ENCODE measurements around the gene COX5A.

Gene COX5A

GRCh38 chr15:74937590-74938371 lies at the start of gene COX5A:
Gene COX5A, minus strand, starts transcription at chr15:74938073. Its CDS starts 59 bp downstream, at chr15:74938014.
- peak; percentile 75 for DNase-seq

- no peak for DNase-seq
These were observed 45.9 kb upstream of the COX5A start for GRCh38 chr15:74983725-74984231.

GRCh38 chr15:74982183-74982582 lies 44.3 kb upstream of the COX5A start:
- no peak for DNase-seq

- peak; percentile 18 for DNase-seq
These were observed 40.6 kb upstream of the COX5A start for GRCh38 chr15:74978503-74978902.

- no peak for DNase-seq
These were observed 40.2 kb upstream of the COX5A start for GRCh38 chr15:74978077-74978476.

DNA sequence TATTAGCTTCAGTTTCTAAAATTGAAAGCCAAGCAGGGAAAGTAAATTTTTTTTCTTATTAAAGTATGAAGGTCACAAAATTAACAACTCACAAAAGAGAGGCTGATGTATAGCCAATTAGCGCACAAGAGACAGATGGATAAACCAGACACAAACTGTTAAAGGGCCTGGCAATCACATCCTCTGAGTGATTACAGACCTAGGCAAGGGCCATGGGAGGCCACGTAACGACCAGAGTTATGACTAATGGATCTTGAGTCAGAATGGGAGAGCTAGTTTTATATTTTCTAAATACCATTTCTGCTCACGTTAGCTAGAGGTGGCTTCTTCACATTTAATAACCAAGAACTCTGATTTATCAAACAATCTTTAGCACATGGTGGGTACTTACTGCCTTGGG lies 39.7 kb upstream of the COX5A start:
- DNase-seq = no peak

DNA sequence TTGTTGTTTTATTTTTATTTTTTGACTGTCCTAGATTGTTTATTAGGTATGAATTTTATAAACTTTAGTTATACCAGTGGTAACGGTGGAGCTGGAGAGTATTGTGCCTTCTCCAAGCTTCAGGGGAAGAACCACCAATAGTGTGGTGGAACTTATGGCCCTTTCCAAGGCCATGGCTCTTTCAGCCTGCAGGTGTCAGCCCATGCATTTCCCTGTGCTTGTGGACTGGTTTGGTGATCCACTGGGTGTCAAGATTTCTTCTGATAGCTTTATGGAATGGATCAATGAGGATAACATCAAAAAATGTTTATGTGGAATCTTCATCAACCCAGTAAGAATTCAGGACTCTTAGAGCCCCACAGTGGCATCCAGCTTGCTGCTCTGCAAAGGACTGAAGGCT lies 38.3 kb upstream of the COX5A start:
- DNase-seq = no peak

GRCh38 chr15:74967670-74968069 lies 29.8 kb upstream of the COX5A start:
- no peak for DNase-seq

GRCh38 chr15:74964794-74965193 lies 26.9 kb upstream of the COX5A start:
- DNase-seq = no peak

DNA sequence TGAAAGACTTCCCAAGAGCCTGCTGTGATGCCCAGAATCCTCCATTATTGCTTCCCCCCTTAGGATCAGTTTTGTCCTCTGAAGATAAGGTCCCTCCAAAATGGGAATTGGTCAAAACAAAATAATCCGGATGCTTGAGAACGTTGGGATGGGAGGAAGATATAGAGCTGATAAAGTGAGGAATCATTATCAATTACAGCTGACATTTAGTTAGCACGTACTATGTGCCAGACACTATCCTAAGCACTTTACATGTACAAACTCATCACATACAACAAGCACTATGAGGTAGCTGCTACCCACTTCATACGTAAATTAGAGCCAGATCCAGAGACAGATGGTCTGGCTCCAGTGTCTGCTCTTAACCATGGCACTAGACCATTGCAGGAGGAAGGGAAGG lies 25.3 kb upstream of the COX5A start:
- no peak for DNase-seq

DNA sequence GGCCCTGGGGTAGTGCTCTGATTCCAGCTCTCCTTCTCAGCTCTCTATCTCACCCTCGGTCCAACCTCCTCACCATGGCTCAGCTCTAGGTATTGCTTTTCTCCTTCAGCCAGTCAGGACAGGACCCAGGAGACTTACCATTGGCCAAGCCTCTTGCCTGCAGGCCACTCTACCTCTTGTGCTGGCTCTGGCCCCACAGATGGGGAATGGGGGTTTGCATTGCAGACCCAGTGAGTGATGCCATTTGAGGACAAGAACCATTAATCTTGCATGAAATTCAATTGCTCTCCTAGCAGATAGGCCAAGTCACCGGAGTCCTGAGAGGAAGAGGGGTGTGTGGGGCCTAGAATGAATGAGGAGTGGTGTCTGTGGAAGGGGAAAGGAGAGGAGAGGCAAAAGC lies 24.8 kb upstream of the COX5A start:
- DNase-seq = no peak

GRCh38 chr15:74962219-74962618 lies 24.3 kb upstream of the COX5A start:
- no peak for DNase-seq

DNA sequence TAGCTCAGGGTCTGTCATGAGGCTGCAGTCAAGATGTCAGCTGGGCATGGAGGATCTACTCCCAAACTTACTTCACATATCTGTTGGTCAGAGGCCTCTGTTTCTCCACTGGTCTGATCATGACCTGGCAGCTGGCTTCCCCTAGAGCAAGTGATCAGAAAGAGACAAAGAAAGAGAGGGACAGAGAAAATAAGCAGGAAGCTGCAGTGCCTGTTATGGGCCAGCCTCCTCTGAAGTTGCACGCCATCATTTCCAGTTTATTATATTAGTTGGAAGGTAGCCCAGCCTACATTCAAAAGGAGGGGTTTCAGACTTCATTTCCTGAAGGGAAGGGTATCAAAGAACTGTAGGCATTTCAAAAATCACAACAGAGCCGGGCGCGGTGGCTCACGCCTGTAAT lies 23.7 kb upstream of the COX5A start:
- no peak for DNase-seq

GRCh38 chr15:74960995-74961588 lies 23.2 kb upstream of the COX5A start:
- DNase-seq = no peak

DNA sequence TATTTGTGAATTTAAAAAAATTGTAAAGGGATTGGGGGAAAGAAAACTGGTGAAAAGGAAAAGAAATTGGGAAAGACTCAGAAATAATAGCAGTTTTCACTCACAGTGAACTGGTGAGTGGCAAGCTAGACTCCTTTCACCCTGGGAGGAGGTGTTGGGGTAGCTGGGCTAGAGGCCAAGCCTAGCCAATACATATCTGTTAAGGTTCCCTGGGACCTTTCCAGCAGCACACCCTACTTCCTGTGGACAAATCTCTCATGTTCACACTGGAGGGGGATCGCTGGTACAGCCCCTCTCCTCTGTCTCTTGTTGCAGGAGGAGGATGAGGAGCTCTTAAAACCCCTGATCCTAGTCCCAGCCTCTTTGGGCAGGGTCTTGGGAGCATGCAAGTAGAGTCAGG lies 22.4 kb upstream of the COX5A start:
- no peak for DNase-seq

DNA sequence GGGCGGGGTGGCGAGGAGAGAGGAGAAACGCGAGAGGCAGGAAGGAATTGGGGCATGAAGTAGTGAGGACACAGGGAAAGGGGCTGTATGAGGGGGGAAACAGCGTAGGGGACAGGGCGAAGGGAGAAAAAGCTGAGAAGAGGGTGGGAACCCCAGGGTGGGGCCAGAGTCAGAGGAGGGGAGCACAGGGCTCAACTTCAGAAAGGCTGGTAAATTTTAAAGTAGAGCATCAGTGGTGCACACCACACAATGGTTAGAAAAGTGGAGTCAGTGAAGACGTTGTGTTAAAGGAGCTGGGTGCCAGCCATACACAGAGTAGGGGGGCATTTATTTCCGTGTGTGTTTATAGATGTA lies 21.7 kb upstream of the COX5A start:
- no peak for DNase-seq

GRCh38 chr15:74958908-74959585 lies 21.2 kb upstream of the COX5A start:
- no peak for DNase-seq

DNA sequence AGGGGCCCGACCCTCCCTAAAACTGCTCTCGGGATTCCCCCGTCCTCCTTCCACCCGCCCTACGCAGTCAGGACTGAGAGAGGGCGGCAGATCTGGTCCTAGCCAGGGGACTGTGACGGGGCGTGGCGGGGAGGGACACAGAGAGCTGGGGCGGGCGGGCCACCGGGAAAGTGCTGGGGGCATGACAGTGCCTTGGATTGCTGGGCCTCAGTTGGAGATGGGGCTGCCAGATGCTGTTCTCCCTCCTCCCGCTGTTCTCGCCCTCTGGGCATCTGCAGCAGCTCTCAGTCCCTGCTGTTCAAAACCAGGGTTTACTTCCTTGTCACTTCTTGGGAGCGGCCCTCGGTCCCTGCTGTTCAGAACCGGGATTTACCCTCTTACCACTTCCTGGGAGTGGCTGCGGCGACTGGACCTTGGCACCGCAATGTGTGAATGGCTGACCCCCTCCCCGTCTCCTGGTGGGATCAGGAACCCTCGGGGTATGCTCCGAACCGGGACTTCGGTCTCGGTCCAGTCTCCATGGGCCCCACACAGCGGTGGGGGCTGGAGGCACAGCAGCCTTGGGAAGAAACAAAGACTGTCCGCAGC lies 20.5 kb upstream of the COX5A start:
- DNase-seq = no peak

DNA sequence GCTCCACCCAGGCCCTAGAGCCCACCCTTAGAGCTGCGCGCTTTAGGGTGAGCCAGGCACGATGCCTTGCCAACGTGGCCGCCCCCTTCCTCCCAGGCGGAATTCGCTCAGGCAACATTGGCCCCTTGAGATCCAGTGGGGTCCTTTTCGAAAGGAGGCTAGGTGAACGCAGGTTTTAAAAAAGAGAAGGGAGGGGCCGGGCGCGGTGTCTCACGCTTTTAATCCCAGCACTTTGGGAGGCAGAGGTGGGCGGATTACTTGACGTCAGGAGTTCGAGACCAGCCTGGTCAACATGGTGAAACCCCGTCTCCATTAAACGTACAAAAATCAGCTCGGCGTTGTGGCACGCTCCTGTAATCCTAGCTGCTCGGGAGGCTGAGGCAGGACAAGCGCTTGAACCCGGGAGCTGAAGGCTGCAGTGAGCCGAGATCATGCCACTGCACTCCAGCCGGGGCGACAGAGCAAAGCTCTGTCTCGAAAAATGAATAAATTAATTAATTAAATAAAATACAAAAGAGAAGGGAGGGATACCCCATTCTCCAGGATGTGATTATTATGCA lies 19.7 kb upstream of the COX5A start:
- no peak for DNase-seq

DNA sequence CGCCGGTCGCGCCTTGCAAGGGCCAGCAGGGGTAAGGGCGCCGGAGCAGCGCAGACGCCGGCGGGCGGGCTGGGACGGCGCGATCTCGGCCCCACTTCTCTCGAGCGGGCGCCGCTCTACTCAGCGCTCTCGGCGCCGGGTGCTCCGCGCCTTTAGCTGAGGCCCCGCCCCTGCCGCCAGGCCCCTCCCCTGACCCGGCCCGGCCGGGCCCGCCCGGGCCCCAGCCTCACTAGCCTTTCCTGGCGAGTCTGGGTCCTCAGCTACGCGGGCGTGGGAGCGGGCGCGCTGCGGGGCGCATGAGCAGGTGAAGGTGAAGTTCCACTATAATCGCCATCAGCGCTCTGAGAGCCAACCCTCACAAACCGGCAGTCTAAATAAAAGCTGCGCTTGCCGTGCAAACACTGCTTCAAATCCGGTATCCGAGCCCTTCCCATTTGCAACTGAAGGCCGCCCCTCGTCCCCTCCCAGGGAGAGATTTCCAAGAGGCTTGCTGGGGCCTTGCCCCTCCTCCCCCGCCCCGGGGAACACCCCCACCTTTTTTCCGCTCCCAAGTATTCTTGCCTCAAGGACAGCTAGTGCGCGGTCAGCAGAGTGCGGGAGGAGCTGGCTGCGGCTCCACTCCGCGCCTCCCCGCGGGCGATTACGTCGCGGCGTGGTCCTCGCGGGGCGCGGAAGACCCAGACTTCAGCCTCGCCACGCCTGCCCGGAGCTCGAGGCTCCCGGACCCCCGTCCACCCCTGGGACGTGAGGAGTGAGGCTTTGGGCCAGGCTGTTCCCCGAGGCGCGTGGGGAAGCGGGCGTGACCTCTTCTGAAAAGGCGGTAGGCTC lies 19.0 kb upstream of the COX5A start, which contains the start of gene RPP25:
Gene RPP25 (minus strand): TSS at position 125 of the 828 bp plus-strand sequence. CDS start 189 bp downstream, outside the sequence.
- no peak for DNase-seq

GRCh38 chr15:74955796-74956647 lies 18.1 kb upstream of the COX5A start:
- DNase-seq = no peak

All from NCI-H2107 (cell line).